ENCODE results near the gene RELA. TPM values are rescaled to one million over a fixed set of nuclear protein-coding genes. Genes with fewer than 3 reads are reported as not detected.

Gene RELA
- total RNA-seq, 1 experiment from 2014 or later: 34.7 TPM

DNA sequence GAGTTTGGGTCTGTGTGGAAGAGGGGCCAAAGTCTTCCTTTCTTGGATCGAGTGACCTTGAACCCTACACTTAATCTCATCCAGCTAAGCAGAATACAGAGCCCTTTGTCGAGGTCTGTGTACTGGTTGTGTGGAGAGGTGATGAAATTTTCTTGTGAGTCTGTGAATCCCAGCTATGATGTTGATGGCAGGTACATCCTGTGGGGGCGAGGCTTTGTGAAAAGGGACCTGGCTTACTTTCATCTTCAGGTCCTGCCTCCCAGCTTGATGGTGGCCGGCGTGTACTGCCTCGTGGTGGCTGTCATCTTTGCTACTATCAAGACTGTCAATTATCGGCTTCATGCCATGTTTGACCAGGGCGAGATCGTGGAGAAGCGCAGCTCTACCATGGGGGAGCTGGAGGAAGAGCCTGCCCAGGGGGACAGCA lies 46.1 kb downstream of the RELA start:
- no peak for DNase-seq (ENCODE audit: extremely low read depth, low read depth)

DNA sequence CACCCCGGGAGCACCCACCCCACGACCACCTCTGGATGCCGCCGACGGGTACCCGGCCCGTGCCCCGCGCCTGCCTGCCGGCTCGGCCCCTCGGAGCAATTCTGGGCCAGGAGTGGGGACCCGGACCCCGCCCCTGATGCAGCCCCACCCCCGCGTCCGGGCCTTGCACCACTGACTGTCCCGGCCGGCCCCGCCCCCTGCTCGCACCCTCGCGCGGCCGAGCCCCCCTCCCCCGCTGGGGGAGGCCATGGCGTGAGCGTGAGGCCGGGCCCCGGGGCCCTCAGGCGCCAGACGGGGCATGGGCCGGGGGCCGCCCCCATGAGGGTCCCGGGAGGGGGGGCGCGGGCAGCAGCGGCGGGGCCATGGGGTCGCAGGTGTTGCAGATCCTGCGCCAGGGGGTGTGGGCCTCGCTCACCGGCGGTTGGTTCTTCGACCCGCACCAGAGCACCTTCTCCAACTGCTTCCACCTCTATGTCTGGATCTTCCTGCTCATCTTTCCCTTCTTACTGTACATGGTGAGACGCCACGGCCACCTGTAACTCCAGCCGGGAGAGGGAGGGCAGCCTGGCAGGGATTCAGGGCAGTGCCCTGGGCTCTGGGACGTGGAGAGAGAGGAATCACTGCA lies 46.7 kb downstream of the RELA start:
- no peak for DNase-seq (ENCODE audit: extremely low read depth, low read depth)

DNA sequence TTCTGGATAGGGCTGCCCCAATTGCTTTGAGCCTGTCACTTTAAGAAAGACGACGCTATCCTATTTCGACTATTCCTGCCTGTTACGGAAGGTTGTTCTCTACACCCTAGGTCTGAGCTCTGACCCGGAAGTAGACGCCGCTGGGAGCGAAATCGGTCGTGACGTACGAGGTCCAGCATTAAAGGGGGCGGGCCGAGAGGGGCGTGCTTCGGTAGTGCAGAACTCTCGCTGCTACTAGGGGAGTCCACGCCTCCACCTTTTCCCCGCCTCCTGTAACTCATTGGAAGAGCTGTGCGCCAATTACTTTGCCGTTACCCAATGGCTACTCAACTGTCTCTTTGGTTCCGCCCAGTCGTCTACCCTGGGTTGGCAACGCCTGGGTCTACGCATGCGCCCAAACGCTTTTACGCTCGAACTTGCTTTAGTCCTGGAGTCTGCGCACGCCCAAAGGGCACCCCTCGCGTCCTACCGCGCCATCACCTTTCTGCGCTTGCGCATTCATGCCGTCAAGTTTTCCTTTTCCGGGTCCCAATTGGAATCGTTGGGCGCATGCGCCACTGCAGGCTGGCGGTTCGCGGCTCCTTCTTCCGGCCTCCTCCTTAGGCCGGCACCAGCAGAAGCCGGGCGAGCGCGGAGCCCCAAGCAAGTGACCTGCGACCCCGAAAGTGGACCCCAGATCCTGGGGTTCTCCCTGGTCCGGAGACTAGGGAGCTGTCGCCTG lies 47.3 kb downstream of the RELA start, which contains the start of gene PCNX3:
Gene PCNX3, plus strand, starts transcription at position 548 of the 721 bp plus-strand sequence. CDS start 536 bp downstream, outside the sequence.
- DNase-seq (ENCODE audit: extremely low read depth, low read depth): peak; percentile 100

DNA sequence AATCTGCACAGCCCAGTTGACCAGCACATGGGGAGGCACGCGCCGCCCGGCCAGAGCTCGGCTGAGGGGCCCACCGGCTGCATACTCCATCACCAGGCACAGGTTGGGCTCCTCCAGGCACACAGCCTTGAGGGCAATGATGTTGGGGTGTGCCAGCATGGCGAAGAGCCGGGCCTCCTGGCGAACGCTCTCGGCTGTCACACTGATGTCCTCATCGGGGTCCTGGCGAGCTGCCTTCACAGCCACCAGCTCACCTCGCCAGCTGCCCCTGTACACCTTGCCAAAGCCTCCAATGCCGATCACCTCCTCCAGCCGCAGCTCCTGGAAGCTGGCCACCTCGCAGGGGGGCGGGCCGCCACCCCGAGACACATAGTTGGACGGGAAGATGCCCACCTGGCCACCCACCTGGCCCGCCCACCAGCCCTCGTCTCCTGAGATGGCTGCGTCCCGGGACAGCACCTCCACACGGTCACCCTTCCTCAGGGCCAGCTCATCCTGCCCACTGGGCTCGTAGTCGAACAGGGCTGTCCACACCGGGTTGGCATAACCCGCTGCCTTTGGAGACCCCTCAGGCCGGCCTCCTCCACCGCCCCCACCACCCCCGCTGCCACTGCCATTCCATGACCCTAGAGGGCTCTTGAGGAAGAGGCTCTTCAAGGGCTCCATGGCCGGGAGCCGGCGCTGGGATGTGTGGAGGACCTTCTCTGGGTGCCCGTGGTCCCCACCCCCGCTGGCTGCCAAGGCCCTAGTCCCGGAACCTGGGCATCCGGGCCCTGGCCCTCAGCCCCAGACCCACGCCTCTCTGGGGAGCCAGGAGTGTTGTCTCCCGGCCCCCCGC lies 49.4 kb downstream of the RELA start:
- DNase-seq (ENCODE audit: extremely low read depth, low read depth): no peak

DNA sequence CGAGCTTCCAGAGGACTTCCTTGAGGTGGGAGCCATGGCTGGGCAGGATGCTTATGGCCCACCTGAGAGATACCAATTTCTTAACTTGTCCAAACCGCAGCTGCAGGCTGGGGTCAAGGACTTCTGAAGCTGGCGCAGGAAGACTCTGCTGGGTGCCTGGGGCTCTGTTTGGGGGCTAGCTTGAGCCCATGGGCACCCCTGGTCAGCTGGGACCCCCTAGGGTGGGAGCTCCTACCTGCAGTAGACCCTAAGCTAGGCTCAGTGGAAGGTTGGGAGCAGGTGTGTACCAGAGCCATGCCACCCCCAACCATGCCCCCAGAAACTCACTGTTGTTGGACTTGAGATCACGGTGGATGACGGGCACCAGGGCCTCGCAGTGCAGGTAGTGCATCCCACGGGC lies 50.0 kb downstream of the RELA start:
- DNase-seq (ENCODE audit: extremely low read depth, low read depth): no peak

DNA sequence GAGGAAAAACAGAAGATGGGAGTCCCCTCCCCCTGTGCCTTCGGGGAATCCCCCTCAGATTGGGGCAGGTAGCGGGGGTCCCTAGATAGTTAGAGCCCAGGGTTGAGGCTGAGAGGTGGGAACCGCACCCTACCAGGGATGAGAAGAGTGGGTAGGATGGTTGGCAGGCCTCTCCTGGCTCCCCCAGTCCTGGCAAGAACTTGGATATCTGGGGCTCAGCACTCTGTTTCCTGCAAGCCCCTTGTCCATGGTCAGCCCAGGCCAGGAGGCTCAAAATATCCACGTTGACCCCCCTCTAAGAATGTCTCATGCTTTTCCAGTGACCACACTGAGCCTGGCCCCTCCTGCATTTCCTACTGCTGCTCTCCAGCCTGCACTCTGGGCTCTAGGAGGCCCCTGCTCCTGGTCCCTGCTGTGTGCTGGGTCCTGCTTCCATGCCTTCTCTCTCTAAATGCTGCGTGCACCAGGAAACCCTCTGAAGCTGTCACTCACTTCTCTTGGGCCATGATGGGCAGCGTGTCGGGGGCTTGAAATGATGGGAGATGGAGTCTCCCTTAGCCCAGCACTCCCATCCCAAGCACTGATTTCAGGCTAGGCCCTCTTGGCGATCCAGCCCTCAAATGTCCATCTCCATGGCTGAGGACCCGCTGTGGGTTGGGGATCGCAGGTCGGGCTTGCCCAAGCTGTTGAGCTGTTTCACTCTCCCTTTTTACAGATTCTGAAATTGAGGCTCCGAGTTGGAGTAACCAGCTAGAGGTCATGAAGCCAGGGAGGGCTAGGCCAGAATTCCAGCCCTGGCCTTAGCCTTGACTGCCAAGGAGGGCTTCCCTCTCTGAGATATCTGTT lies 50.7 kb downstream of the RELA start:
- DNase-seq (ENCODE audit: extremely low read depth, low read depth): no peak

DNA sequence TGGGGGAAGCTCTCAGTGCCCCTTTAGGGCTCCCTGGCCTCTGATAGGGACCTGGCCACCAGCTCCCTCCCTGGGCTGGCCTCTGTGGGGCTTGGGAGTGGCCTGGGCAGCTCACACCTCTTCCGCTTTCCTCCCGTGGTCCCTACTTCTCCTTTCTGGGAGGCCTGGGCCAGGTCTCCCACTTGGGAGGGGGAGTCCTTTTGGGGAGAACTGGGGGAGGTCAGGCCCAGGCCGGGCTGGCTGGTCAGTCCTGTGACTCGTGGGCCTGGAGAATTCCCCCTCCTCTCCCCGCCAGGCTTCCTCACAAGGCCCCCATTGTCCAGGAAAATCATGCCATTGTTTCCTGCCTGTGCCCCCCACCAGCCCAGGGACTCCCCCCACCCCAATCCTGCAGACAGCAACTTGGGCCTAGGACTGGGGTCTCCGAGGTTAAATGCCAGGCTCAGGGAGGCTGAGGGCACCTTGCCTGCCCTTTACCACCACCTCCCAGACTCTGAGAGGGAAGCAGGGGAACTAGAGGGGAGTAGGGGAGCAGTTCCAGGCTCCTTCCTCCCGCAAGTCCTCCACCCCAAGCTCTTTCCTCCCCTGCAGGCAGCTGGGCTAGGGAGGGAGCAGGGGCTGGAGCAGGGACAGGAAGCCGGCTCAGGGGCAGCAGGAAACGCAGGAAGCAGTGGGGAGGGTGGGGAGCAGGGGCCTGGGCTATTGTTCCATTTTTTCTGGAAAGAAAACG lies 51.5 kb downstream of the RELA start:
- DNase-seq (ENCODE audit: extremely low read depth, low read depth): no peak

DNA sequence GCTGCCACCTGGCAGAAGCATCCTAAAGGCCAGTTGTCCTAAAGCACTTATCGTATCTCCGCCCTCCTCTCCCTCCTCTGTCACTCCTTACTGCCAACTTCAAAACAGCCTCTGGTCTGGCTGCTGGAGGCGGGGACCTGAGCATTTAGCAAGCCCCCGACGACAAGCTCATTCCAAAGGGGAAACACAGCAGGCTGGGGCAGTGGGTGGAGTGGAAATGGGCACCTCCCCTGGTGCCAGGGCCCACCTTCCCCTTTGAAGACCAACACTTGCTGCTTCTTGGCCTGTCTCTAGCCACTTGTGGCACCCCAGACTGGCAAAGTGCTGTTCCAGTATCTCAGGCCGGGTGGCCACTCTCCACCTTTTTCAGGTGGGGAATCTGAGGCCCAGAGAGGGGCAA lies 52.3 kb downstream of the RELA start:
- no peak for DNase-seq (ENCODE audit: extremely low read depth, low read depth)

DNA sequence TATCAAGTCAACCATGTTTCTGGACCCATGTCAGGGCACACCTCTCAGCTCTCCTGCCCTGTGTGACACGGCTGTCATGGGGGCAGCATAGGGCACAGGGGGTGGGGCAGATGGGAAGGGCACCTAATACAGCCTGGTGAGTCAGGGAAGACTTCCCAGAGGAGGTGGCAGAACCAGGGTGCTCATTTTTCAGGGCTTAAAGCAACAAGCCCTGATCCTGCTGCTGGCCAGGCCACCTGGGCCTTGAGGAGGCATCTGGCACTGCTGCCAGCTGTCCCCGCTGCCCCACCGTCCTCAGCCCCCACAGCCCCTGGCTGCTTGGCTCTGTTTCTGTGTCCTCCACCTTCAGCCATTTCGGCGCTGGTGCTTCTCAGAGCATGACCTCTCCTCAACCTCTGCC lies 53.1 kb downstream of the RELA start:
- DNase-seq (ENCODE audit: extremely low read depth, low read depth): no peak

DNA sequence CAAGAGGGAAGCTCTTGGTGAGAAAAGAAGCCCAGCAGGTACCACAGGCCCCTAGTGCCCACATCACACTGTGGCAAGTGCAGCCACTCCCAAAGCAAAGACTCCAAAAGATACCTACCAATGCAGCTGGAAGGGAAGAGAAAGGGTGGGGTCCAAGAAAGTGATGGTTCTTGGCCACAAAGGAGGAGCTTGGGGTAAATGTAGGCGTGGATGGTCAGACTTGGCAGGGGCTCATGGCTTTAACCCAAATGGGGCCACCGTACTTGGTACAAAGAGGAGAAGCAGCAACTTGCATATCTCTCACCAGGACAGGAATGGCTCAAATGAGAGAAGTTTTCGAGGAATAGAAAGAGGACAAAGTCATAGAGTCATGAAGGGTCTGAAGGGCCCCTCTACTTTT lies 53.5 kb downstream of the RELA start:
- no peak for DNase-seq (ENCODE audit: extremely low read depth, low read depth)

DNA sequence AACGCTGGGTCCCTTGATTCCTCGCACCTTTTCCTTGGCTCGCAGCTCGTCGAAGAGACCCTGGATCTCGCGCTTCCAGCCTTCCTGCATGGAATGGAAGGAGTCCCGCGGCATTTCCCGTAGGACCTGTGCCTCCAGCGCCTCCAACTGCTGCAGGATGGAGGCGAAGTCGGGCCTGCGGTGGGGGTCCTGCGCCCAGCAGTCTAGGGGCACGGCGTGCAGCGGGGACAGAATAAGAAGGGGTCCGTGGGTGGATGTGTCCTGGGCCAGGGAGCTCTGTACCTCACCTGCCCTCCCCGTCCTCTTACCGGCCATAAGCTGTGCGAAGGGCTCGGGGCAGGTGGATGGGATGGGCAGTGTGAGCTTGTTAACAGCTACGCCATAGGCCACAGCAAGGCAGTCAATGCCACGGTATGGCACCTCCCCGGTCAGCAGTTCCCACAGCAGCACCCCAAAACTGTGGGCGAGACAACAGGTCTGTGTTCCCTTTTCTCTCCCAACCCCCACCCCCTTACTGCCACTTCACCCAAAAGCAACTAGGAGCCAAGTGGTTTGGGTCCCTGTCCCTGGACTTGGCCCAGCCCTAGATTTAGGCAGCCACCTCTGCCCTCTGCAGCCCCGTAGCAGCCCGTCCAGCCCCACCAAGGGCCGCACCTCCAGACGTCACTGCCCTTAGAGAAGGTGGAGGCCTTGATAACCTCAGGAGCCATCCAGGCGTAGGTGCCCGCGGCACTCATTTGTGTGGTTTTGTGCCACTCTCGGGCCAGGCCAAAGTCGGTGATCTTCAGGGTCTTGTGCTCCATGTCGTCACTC lies 54.9 kb downstream of the RELA start:
- DNase-seq (ENCODE audit: extremely low read depth, low read depth): no peak

DNA sequence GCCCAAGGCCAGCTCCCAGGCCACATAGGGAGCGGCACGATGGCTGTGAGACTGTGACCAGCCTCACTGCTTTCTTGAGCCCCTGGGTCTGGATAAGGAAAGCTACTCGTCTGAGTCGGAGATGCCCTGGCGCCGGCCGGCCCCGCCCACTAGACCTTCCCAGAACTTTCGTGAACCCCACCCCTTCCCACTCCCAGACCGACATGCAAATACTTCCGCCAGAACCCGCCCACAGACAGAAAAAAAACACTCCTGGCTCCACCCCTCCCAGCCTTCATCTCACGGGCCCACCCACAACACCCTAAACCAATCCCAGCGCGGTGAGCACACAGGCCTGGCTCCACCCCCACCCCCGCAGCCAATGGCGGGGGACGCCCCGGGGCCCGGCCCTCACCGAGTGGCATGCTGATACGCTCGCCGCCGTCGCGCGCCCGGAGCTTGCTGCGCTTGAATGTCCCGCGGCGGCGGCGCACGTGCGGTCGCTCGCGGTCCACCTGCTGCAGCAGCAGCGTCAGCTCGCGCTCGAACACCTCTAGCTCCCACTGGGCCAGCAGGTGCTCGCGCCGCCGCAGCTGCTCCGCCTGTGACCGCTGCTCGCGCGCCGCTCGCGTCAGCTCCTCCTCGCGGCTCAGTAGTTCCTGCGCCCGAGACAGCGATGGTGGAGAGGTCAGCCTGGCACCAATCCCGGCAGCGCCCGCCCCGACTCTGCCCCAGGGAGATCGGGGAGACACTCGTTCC lies 55.7 kb downstream of the RELA start:
- peak; percentile 49 for DNase-seq (ENCODE audit: extremely low read depth, low read depth)

DNA sequence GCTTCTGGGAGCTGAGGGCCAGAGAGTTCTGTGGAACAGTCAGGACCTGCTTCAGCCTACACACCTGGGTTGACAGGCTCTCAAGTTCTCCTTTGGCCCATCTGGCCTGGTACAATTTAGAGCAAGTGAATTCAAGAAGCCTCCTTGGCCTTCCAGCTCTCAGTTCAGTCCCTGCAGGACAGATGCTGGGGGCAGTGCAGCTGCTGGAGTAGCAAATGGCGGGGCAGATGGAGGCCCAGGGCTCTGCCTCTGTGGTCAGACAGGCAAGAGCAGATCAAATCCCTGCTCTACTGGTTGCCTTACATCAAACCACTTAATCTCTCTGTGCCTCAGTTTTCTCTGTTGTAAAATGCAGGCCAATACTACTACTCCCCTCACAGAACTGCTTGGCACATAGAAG lies 58.5 kb downstream of the RELA start:
- DNase-seq (ENCODE audit: extremely low read depth, low read depth): no peak

Small RNA genes within 50 kb of the gene (small RNA-seq; reads per million reads assigned to genes)
- gene MIR4489 (0 reads per million in 2 experiments), gene MIR4690 (0 reads per million in 2 experiments), gene RN7SL309P (0 reads per million in 2 experiments)

Other genes with a start within 250 kb of the RELA start
- gene NEAT1, start 240.1 kb downstream of the RELA start, total RNA-seq (2014; rRNA removed; shearing (Covaris generic)): 50.1 and 58.2 TPM in 2 replicates
- gene MALAT1, start 163.9 kb downstream of the RELA start, total RNA-seq (2014; rRNA removed; shearing (Covaris generic)): 1,855 and 2,221 TPM in 2 replicates
- gene SCYL1, start 137.8 kb downstream of the RELA start, total RNA-seq (2014; rRNA removed; shearing (Covaris generic)): 45.0 and 47.3 TPM in 2 replicates
- 13.9 and 23.9 TPM in 2 replicates for gene LTBP3, start 104.6 kb downstream of the RELA start, total RNA-seq (2014; rRNA removed; shearing (Covaris generic))
- 14.9 and 20.6 TPM in 2 replicates for gene ZNRD2, start 92.4 kb downstream of the RELA start, total RNA-seq (2014; rRNA removed; shearing (Covaris generic))
- gene FAM89B, start 90.4 kb downstream of the RELA start, total RNA-seq (2014; rRNA removed; shearing (Covaris generic)): 6.6 and 11.5 TPM in 2 replicates
- gene EHBP1L1, start 86.9 kb downstream of the RELA start, total RNA-seq (2014; rRNA removed; shearing (Covaris generic)): 12.8 and 15.3 TPM in 2 replicates
- gene KCNK7, start 67.1 kb downstream of the RELA start, total RNA-seq (2014; rRNA removed; shearing (Covaris generic)): not detected in 2 replicates
- 15.9 and 19.2 TPM in 2 replicates for gene MAP3K11, start 48.7 kb downstream of the RELA start, total RNA-seq (2014; rRNA removed; shearing (Covaris generic))
- 12.3 and 13.8 TPM in 2 replicates for gene PCNX3, start 47.1 kb downstream of the RELA start, total RNA-seq (2014; rRNA removed; shearing (Covaris generic))
- gene SIPA1, start 24.8 kb downstream of the RELA start, total RNA-seq (2014; rRNA removed; shearing (Covaris generic)): 6.0 and 9.5 TPM in 2 replicates
- gene KAT5, start 49.3 kb upstream of the RELA start, total RNA-seq (2014; rRNA removed; shearing (Covaris generic)): 32.7 and 35.9 TPM in 2 replicates
- gene RNASEH2C, start 57.9 kb upstream of the RELA start, total RNA-seq (2014; rRNA removed; shearing (Covaris generic)): 13.9 and 15.4 TPM in 2 replicates
- 7.6 and 8.3 TPM in 2 replicates for gene AP5B1, start 118.1 kb upstream of the RELA start, total RNA-seq (2014; rRNA removed; shearing (Covaris generic))
- gene OVOL1, start 124.1 kb upstream of the RELA start, total RNA-seq (2014; rRNA removed; shearing (Covaris generic)): not detected in 2 replicates
- 0.05 TPM in 1 of 2 replicates, not detected in the other for gene SNX32, start 171.0 kb upstream of the RELA start, total RNA-seq (2014; rRNA removed; shearing (Covaris generic))
- gene CFL1, start 195.3 kb upstream of the RELA start, total RNA-seq (2014; rRNA removed; shearing (Covaris generic)): 362 and 364 TPM in 2 replicates
- gene MUS81, start 197.5 kb upstream of the RELA start, total RNA-seq (2014; rRNA removed; shearing (Covaris generic)): 36.8 and 39.1 TPM in 2 replicates
- 1.0 and 2.8 TPM in 2 replicates for gene EFEMP2, start 209.9 kb upstream of the RELA start, total RNA-seq (2014; rRNA removed; shearing (Covaris generic))
- gene CTSW, start 216.9 kb upstream of the RELA start, total RNA-seq (2014; rRNA removed; shearing (Covaris generic)): not detected in 2 replicates
- gene FIBP, start 225.6 kb upstream of the RELA start, total RNA-seq (2014; rRNA removed; shearing (Covaris generic)): 89.6 and 109 TPM in 2 replicates
- 27.3 and 27.5 TPM in 2 replicates for gene CCDC85B, start 227.8 kb upstream of the RELA start, total RNA-seq (2014; rRNA removed; shearing (Covaris generic))
- gene FOSL1, start 237.5 kb upstream of the RELA start, total RNA-seq (2014; rRNA removed; shearing (Covaris generic)): 56.1 and 58.4 TPM in 2 replicates